ENCODE measurements around the gene CACNA1A.
"Not testable (repeated sequence)": the region's sequence is repeated elsewhere in the genome, so short reads cannot be mapped to it uniquely, and the experiment has no call there.

DNA sequence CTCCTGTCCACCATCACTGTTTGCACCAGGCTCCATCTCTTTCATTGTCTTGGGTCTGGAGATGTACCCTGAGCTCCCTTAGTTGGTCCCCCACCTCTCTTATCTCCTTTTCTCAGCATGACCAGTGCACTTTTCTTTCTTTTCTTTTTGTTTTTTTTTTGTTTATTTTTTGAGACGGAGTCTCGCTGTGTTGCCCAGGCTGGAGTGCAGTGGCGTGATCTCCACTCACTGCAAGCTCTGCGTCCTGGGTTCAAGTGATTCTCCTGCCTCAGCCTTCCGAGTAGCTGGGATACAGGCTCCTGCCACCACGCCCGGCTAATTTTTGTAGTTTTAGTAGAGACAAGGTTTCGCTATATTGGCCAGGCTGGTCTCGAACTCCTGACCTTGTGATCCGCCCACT lies 328.0 kb downstream of the CACNA1A start:
- TF ChIP-seq, protein P1, sequence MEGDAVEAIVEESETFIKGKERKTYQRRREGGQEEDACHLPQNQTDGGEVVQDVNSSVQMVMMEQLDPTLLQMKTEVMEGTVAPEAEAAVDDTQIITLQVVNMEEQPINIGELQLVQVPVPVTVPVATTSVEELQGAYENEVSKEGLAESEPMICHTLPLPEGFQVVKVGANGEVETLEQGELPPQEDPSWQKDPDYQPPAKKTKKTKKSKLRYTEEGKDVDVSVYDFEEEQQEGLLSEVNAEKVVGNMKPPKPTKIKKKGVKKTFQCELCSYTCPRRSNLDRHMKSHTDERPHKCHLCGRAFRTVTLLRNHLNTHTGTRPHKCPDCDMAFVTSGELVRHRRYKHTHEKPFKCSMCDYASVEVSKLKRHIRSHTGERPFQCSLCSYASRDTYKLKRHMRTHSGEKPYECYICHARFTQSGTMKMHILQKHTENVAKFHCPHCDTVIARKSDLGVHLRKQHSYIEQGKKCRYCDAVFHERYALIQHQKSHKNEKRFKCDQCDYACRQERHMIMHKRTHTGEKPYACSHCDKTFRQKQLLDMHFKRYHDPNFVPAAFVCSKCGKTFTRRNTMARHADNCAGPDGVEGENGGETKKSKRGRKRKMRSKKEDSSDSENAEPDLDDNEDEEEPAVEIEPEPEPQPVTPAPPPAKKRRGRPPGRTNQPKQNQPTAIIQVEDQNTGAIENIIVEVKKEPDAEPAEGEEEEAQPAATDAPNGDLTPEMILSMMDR (tag by site-specific recombination; IDR thresholded peaks at IDR 0.05), result not testable (repeated sequence)
- not testable (repeated sequence) for TF ChIP-seq BCL11A (tag by site-specific recombination; IDR thresholded peaks at IDR 0.05; ENCODE audit: low read depth); KLF10 (tag by site-specific recombination; IDR thresholded peaks at IDR 0.05); ZNF174 (tag by site-specific recombination; IDR thresholded peaks at IDR 0.05); ZNF146 (tag by site-specific recombination; IDR thresholded peaks at IDR 0.05); ZNF768 (tag by site-specific recombination; IDR thresholded peaks at IDR 0.05); ZNF132 (tag by site-specific recombination; IDR thresholded peaks at IDR 0.05; ENCODE audit: borderline replicate concordance)
- TF ChIP-seq, protein P2, sequence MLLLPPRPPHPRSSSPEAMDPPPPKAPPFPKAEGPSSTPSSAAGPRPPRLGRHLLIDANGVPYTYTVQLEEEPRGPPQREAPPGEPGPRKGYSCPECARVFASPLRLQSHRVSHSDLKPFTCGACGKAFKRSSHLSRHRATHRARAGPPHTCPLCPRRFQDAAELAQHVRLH (tag by site-specific recombination; IDR thresholded peaks at IDR 0.05), result not testable (repeated sequence)
- TF ChIP-seq, protein P3, sequence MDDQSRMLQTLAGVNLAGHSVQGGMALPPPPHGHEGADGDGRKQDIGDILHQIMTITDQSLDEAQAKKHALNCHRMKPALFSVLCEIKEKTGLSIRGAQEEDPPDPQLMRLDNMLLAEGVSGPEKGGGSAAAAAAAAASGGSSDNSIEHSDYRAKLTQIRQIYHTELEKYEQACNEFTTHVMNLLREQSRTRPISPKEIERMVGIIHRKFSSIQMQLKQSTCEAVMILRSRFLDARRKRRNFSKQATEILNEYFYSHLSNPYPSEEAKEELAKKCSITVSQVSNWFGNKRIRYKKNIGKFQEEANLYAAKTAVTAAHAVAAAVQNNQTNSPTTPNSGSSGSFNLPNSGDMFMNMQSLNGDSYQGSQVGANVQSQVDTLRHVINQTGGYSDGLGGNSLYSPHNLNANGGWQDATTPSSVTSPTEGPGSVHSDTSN (CRISPR knock-in tag; IDR thresholded peaks at IDR 0.05), result not testable (repeated sequence)
- TF ChIP-seq, protein P4, sequence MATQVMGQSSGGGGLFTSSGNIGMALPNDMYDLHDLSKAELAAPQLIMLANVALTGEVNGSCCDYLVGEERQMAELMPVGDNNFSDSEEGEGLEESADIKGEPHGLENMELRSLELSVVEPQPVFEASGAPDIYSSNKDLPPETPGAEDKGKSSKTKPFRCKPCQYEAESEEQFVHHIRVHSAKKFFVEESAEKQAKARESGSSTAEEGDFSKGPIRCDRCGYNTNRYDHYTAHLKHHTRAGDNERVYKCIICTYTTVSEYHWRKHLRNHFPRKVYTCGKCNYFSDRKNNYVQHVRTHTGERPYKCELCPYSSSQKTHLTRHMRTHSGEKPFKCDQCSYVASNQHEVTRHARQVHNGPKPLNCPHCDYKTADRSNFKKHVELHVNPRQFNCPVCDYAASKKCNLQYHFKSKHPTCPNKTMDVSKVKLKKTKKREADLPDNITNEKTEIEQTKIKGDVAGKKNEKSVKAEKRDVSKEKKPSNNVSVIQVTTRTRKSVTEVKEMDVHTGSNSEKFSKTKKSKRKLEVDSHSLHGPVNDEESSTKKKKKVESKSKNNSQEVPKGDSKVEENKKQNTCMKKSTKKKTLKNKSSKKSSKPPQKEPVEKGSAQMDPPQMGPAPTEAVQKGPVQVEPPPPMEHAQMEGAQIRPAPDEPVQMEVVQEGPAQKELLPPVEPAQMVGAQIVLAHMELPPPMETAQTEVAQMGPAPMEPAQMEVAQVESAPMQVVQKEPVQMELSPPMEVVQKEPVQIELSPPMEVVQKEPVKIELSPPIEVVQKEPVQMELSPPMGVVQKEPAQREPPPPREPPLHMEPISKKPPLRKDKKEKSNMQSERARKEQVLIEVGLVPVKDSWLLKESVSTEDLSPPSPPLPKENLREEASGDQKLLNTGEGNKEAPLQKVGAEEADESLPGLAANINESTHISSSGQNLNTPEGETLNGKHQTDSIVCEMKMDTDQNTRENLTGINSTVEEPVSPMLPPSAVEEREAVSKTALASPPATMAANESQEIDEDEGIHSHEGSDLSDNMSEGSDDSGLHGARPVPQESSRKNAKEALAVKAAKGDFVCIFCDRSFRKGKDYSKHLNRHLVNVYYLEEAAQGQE (tag by site-specific recombination; IDR thresholded peaks at IDR 0.05), result not testable (repeated sequence)

Measured in HEK293 (cell line).